HCT116 (cell line): ENCODE data around the gene KLK15. TPM values are rescaled to one million over a fixed set of nuclear protein-coding genes. Genes with fewer than 3 reads are reported as not detected.

Experiments
- ATAC-seq: fragments of 200-7000 bp; cut with Tn5 transposase; 2 replicates; pipeline ENCODE4 v1.9.1; 2020; ENCODE audit warnings: mild to moderate bottlenecking, moderate library complexity
- BruUV-seq: library from RNA; stranded (reverse); fragments of 400-500 nt; replicated peaks from 2 replicates; lab custom pipeline; 2021; lab: Mats Ljungman, UMichigan
- CTCF ChIA-PET: fragments of 300-600 bp; sonication (Branson Sonifier 250); formaldehyde crosslinking; loops from one replicate; lab custom pipeline; 2021; ENCODE audit warnings: antibody characterized with exemption; lab: Charles Lee
- POLR2A ChIA-PET: fragments of 300-600, 350-600 bp; sonication (Branson Sonifier 250); formaldehyde crosslinking; loops from one replicate; lab custom pipeline; 2021; ENCODE audit warnings: antibody characterized with exemption; lab: Charles Lee
- RAD21 ChIA-PET, 2 experiments: fragments of 300-600 bp; sonication (Branson Sonifier 250); formaldehyde crosslinking; loops; one replicate each; lab custom pipeline; 2023; ENCODE audit warnings: low total read pairs in 2 of 2; ENCODE audit not compliant: uncharacterized antibody in 2 of 2, unreplicated experiment in 2 of 2, low non-redundant PET in 1 of 2; lab: Charles Lee
- DNase-seq: peaks from one replicate; pipeline ENCODE4 v3.0.0-alpha.2; 2010; ENCODE audit warnings: low read depth, low spot score
- H2AFZ ChIP-seq: fragments of 200-600 bp; shearing (Covaris generic), sonication (generic); 2 replicates; pipeline ENCODE4 v1.6.1; 2017; ENCODE audit warnings: low read depth, mixed run types, mixed read lengths, antibody characterized with exemption, low read length; ENCODE audit not compliant: poor library complexity, severe bottlenecking
- H3K27ac ChIP-seq: 2 replicates; pipeline ENCODE4 v1.5.1; 2012; ENCODE audit warnings: low read depth, low read length
- H3K27me3 ChIP-seq: fragments of 200-600 bp; sonication (generic); 2 replicates; pipeline ENCODE4 v1.6.1; 2016; ENCODE audit warnings: mixed run types, low read length, mixed read lengths; ENCODE audit not compliant: insufficient read depth
- H3K36me3 ChIP-seq, 2 experiments: fragments of 200-500 bp in 1 of 2; fragments of 200-600 bp in 1 of 2; sonication (Bioruptor generic) in 1 of 2; sonication (generic) in 1 of 2; 2 replicates each; pipeline versions ENCODE4 v1.5.1 to v1.6.1; 2014 to 2016; ENCODE audit warnings: low read length in 2 of 2, inconsistent platforms in 1 of 2, mixed read lengths in 1 of 2, mixed run types in 1 of 2; ENCODE audit not compliant: insufficient read depth in 2 of 2, control insufficient read depth in 1 of 2
- H3K4me1 ChIP-seq, 2 experiments: fragments of 200-600 bp in 1 of 2; sonication (generic) in 1 of 2; 2 replicates each; pipeline versions ENCODE4 v1.5.1 to v1.6.1; 2012 to 2017; ENCODE audit warnings: low read length in 2 of 2, inconsistent platforms in 1 of 2, mild to moderate bottlenecking in 1 of 2, mixed read lengths in 1 of 2, mixed run types in 1 of 2, moderate library complexity in 1 of 2; ENCODE audit not compliant: insufficient read depth in 2 of 2, control insufficient read depth in 1 of 2
- H3K4me2 ChIP-seq: fragments of 200-600 bp; sonication (generic); 2 replicates; pipeline ENCODE4 v1.6.1; 2017; ENCODE audit warnings: mixed run types, low read length, mixed read lengths
- H3K4me3 ChIP-seq, 2 experiments: fragments of 200-600 bp in 1 of 2; sonication (generic) in 1 of 2; replicated peaks in 1 of 2; 2 replicates each; pipeline ENCODE4 v1.5.1; 2011 to 2016; ENCODE audit warnings: low read length in 2 of 2, control low read depth in 1 of 2, low read depth in 1 of 2, mild to moderate bottlenecking in 1 of 2, mixed read lengths in 1 of 2, mixed run types in 1 of 2
- H3K79me2 ChIP-seq: fragments of 200-600 bp; sonication (generic); 2 replicates; pipeline ENCODE4 v1.6.1; 2017; ENCODE audit warnings: mild to moderate bottlenecking, mixed run types, low read length, moderate library complexity, mixed read lengths; ENCODE audit not compliant: insufficient read depth
- H3K9ac ChIP-seq: fragments of 200-600 bp; sonication (generic); 2 replicates; pipeline ENCODE4 v1.6.1; 2016; ENCODE audit warnings: low read length, mixed read lengths
- H3K9me2 ChIP-seq: fragments of 200-600 bp; sonication (generic), shearing (Covaris generic); 2 replicates; pipeline ENCODE4 v1.6.1; 2017; ENCODE audit warnings: mixed run types, mild to moderate bottlenecking, moderate library complexity; ENCODE audit not compliant: insufficient read depth
- H3K9me3 ChIP-seq, 2 experiments: fragments of 200-500 bp in 1 of 2; fragments of 200-600 bp in 1 of 2; sonication (Bioruptor generic) in 1 of 2; sonication (generic) in 1 of 2; 2 replicates each; pipeline ENCODE4 v1.6.1; 2014 to 2017; ENCODE audit warnings: low read length in 2 of 2, mixed read lengths in 2 of 2, inconsistent platforms in 1 of 2, low read depth in 1 of 2, mild to moderate bottlenecking in 1 of 2, mixed run types in 1 of 2, moderate library complexity in 1 of 2; ENCODE audit not compliant: control insufficient read depth in 1 of 2, insufficient read depth in 1 of 2
- H4K20me1 ChIP-seq: fragments of 200-600 bp; sonication (generic), shearing (Covaris generic); 2 replicates; pipeline ENCODE4 v1.6.1; 2017; ENCODE audit warnings: mixed run types, mild to moderate bottlenecking, moderate library complexity; ENCODE audit not compliant: insufficient read depth
- CBX3 ChIP-seq: IDR thresholded peaks from 2 replicates; pipeline ENCODE4 v1.6.1; 2012; ENCODE audit warnings: low read depth
- FOSL1 ChIP-seq: IDR thresholded peaks from 2 replicates; pipeline ENCODE4 v1.6.1; 2012; ENCODE audit warnings: low read depth
- POLR2A ChIP-seq: IDR thresholded peaks from 2 replicates; pipeline ENCODE4 v1.7.0; 2011; ENCODE audit warnings: borderline replicate concordance; ENCODE audit not compliant: insufficient read depth, insufficient read length; ENCODE audit errors: extremely low read depth
- ZBTB33 ChIP-seq: IDR thresholded peaks from 2 replicates; pipeline ENCODE4 v1.6.1; 2011; ENCODE audit warnings: mild to moderate bottlenecking, low read length, moderate library complexity; ENCODE audit not compliant: insufficient replicate concordance; ENCODE audit errors: extremely low read depth
- ZFX ChIP-seq: fragments of 450-650 bp; IDR thresholded peaks from 2 replicates; pipeline ENCODE4 v1.6.1; 2017
- ZNF274 ChIP-seq: fragments of 200-500 bp; sonication (Bioruptor generic); IDR thresholded peaks from 2 replicates; pipeline ENCODE4 v1.6.1; 2014; ENCODE audit warnings: mild to moderate bottlenecking, low read depth, low read length, inconsistent platforms
- intact Hi-C: fragments of 100-400 bp; cut with micrococcal nuclease; formaldehyde crosslinking; loops from 2 replicates; pipeline ENCODE4 v1.10.0; 2022
- total RNA-seq: library from RNA; stranded (reverse); gene quantifications from one replicate; pipeline ENCODE4 v1.2.1, GENCODE V29; 2021; ENCODE audit not compliant: unreplicated experiment

The KLK15 gene
- total RNA-seq, 1 experiment from 2014 or later: not detected

- TF ChIP-seq ZBTB33 (no peak), POLR2A (no peak), FOSL1 (no peak), ZFX (no peak), ZNF274 (no peak)
Measured at GRCh38 chr19:50874211-50874610, 40.8 kb upstream of the KLK15 start (continued).

GRCh38 chr19:50873056-50873455 is 39.7 kb upstream of the KLK15 start, which contains the start of gene KLK2:
KLK2 (plus strand) TSS chr19:50873439; CDS start chr19:50873474, 35 bp downstream.
- Histone ChIP-seq H3K9me2 (no peaks in the 10 kb centered on the region), H3K4me3 (no peak within 1 kb of the TSS), H3K36me3 (no peaks in the 10 kb centered on the region), H3K27me3 (peaks cover 82% of the 10 kb centered on the region), H4K20me1 (no peaks in the 10 kb centered on the region), H3K9ac (no peak within 1 kb of the TSS), H3K4me1 (no peaks in the 10 kb centered on the region), H3K9me3 (no peaks in the 10 kb centered on the region), H3K27ac (no peak within 1 kb of the TSS), H3K79me2 (no peaks in the 10 kb centered on the region), H3K4me2 (no peak within 1 kb of the TSS), H2AFZ (no peak within 1 kb of the TSS)
- DNase-seq: no peak
- no peak for TF ChIP-seq CBX3
- BruUV-seq: no TSS peak
- RAD21 ChIA-PET: no interaction called here
- intact Hi-C loops: no loop called here
- ATAC-seq: no peak
- POLR2A ChIA-PET: no interaction called here
- CTCF ChIA-PET: no interaction called here
